Gastrocnemius medialis (tissue), 4 donors: ENCODE data around the gene RASA3.

Experiments used
- POLR2A ChIP-seq, 2 donors: fragments of 450-650 bp; IDR thresholded peaks; one replicate each; pipeline ENCODE4 v1.6.1; 2017; ENCODE audit warnings: antibody characterized with exemption in 2 of 2, mild to moderate bottlenecking in 2 of 2, moderate library complexity in 2 of 2
- TF ChIP-seq, protein P1 (sequence below), 5 experiments: fragments of 450-650 bp in 3 of 5; fragments of 200-600 bp in 2 of 5; sonication (generic) in 2 of 5; IDR thresholded peaks in 4 of 5; conservative IDR thresholded peaks in 1 of 5; 1 replicate in 4 of 5; 2 replicates in 1 of 5; pipeline ENCODE4 v1.5.1; 2016 to 2019; ENCODE audit warnings: antibody characterized with exemption in 5 of 5, mild to moderate bottlenecking in 3 of 5, moderate library complexity in 3 of 5

- TF ChIP-seq, protein P1, sequence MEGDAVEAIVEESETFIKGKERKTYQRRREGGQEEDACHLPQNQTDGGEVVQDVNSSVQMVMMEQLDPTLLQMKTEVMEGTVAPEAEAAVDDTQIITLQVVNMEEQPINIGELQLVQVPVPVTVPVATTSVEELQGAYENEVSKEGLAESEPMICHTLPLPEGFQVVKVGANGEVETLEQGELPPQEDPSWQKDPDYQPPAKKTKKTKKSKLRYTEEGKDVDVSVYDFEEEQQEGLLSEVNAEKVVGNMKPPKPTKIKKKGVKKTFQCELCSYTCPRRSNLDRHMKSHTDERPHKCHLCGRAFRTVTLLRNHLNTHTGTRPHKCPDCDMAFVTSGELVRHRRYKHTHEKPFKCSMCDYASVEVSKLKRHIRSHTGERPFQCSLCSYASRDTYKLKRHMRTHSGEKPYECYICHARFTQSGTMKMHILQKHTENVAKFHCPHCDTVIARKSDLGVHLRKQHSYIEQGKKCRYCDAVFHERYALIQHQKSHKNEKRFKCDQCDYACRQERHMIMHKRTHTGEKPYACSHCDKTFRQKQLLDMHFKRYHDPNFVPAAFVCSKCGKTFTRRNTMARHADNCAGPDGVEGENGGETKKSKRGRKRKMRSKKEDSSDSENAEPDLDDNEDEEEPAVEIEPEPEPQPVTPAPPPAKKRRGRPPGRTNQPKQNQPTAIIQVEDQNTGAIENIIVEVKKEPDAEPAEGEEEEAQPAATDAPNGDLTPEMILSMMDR (IDR thresholded peaks at IDR 0.05 in 4 of 5, conservative IDR thresholded peaks at IDR 0.05 in 1 of 5), result no peak
- TF ChIP-seq POLR2A (IDR thresholded peaks at IDR 0.05), result no peak
These were observed 133.4 kb downstream of the RASA3 start for GRCh38 chr13:113998781-113999617.
